OCI-LY3 (cell line): ENCODE measurements around the gene BHMT.

Source experiments
- H2AFZ ChIP-seq: fragments of 200-600, 300-600 bp; shearing (Covaris generic); 2 replicates; pipeline ENCODE4 v1.6.0; 2014; ENCODE audit warnings: antibody characterized with exemption, low read depth, low read length
- H3K27ac ChIP-seq: fragments of 200-600, 300-600 bp; sonication (generic); 2 replicates; pipeline ENCODE4 v1.5.1; 2014; ENCODE audit warnings: mild to moderate bottlenecking, low read length, moderate library complexity, mixed read lengths
- H3K27me3 ChIP-seq: fragments of 200-600, 300-600 bp; sonication (generic); 2 replicates; pipeline ENCODE4 v1.6.1; 2014; ENCODE audit warnings: low read depth, low read length, mixed read lengths
- H3K36me3 ChIP-seq: fragments of 200-600, 300-600 bp; sonication (generic); replicated peaks from 2 replicates; pipeline ENCODE3; 2014; ENCODE audit warnings: low read depth, low read length, mixed read lengths
- H3K4me1 ChIP-seq: fragments of 300-600, 200-600 bp; sonication (generic); 2 replicates; pipeline ENCODE4 v1.6.1; 2014; ENCODE audit warnings: low read length, mixed read lengths
- H3K4me2 ChIP-seq: fragments of 200-600, 300-600 bp; sonication (generic); 2 replicates; pipeline ENCODE4 v1.6.1; 2014; ENCODE audit warnings: low read length, mixed read lengths
- H3K4me3 ChIP-seq: fragments of 300-600, 200-600 bp; sonication (generic); 2 replicates; pipeline ENCODE4 v1.5.1; 2014; ENCODE audit warnings: antibody characterized with exemption, mild to moderate bottlenecking, low read length, moderate library complexity
- H3K79me2 ChIP-seq: fragments of 300-600, 200-600 bp; shearing (Covaris generic); 2 replicates; pipeline ENCODE4 v1.6.1; 2014; ENCODE audit warnings: mild to moderate bottlenecking, low read length, mixed read lengths
- H3K9ac ChIP-seq: fragments of 300-600, 200-600 bp; shearing (Covaris generic); 2 replicates; pipeline ENCODE4 v1.6.0; 2014; ENCODE audit warnings: mild to moderate bottlenecking, low read length, moderate library complexity
- H3K9me3 ChIP-seq: fragments of 200-600, 300-600 bp; shearing (Covaris generic); 2 replicates; pipeline ENCODE4 v1.6.1; 2014; ENCODE audit warnings: low read length, mixed read lengths; ENCODE audit not compliant: insufficient read depth
- H4K20me1 ChIP-seq: fragments of 200-600, 300-600 bp; sonication (generic); 2 replicates; pipeline ENCODE4 v1.6.1; 2016; ENCODE audit warnings: low read length, mixed read lengths; ENCODE audit not compliant: insufficient read depth
- CTCF ChIP-seq: fragments of 200-600, 300-600 bp; sonication (generic); IDR thresholded peaks from 2 replicates; pipeline ENCODE4 v1.5.1; 2014; ENCODE audit warnings: antibody characterized with exemption, low read length, low read depth
- EZH2phosphoT487 ChIP-seq: fragments of 200-600 bp; shearing (Covaris generic); IDR thresholded peaks from 2 replicates; pipeline ENCODE4 v1.6.1; 2018; ENCODE audit warnings: antibody characterized with exemption, mixed run types, low read depth

The BHMT gene

GRCh38 chr5:79130781-79131180 is 19.2 kb downstream of the BHMT start:
- no peak for TF ChIP-seq EZH2phosphoT487
- no peak for TF ChIP-seq CTCF
- Histone ChIP-seq H3K79me2 (no peaks in the 10 kb centered on the region), H3K27me3 (no peaks in the 10 kb centered on the region), H4K20me1 (no peaks in the 10 kb centered on the region), H3K4me2 (no peak overlapping the region), H3K36me3 (no peaks in the 10 kb centered on the region), H3K4me3 (no peak overlapping the region), H3K9ac (no peak overlapping the region), H3K4me1 (peaks cover 10% of the 10 kb centered on the region; the same call in 1 of the 2 replicates), H3K27ac (no peak overlapping the region), H2AFZ (no peak overlapping the region), H3K9me3 (no peaks in the 10 kb centered on the region)

- H3K27me3 ChIP-seq = no peaks in the 10 kb centered on the region
- H3K9ac ChIP-seq = no peak overlapping the region; the same call in 1 of the 2 replicates
- H3K4me3 ChIP-seq = peak overlapping the region; percentile 74
- peak overlapping the region; percentile 81 for H3K4me2 ChIP-seq
- H3K36me3 ChIP-seq = no peaks in the 10 kb centered on the region
- H3K9me3 ChIP-seq = no peaks in the 10 kb centered on the region
- H2AFZ ChIP-seq = peak overlapping the region; percentile 73
- peaks cover 10% of the 10 kb centered on the region; the same call in 1 of the 2 replicates for H3K4me1 ChIP-seq
- no peaks in the 10 kb centered on the region for H3K79me2 ChIP-seq
- H3K27ac ChIP-seq = no peak overlapping the region
- TF ChIP-seq EZH2phosphoT487 = no peak
- peak; percentile 52 for TF ChIP-seq CTCF
- H4K20me1 ChIP-seq = no peaks in the 10 kb centered on the region
Observed at GRCh38 chr5:79133121-79133656, 21.6 kb downstream of the BHMT start.

GRCh38 chr5:79133657-79134451 is 22.2 kb downstream of the BHMT start:
- TF ChIP-seq CTCF (peak; percentile 67), EZH2phosphoT487 (no peak)
- H3K79me2 ChIP-seq = no peaks in the 10 kb centered on the region
- no peak overlapping the region for H3K27ac ChIP-seq
- peak overlapping the region; percentile 81 for H3K4me2 ChIP-seq
- H4K20me1 ChIP-seq = no peaks in the 10 kb centered on the region
- H3K4me1 ChIP-seq = peaks cover 10% of the 10 kb centered on the region; the same call in 1 of the 2 replicates
- peak overlapping the region; percentile 84 for H2AFZ ChIP-seq
- no peaks in the 10 kb centered on the region for H3K36me3 ChIP-seq
- peak overlapping the region; percentile 43 for H3K9ac ChIP-seq
- peak overlapping the region; percentile 74 for H3K4me3 ChIP-seq
- no peaks in the 10 kb centered on the region for H3K27me3 ChIP-seq
- no peaks in the 10 kb centered on the region for H3K9me3 ChIP-seq

GRCh38 chr5:79135790-79136553 is 24.4 kb downstream of the BHMT start:
- Histone ChIP-seq H3K79me2 (no peaks in the 10 kb centered on the region), H3K36me3 (no peaks in the 10 kb centered on the region), H3K4me2 (no peak overlapping the region), H3K9me3 (no peaks in the 10 kb centered on the region), H3K9ac (no peak overlapping the region), H3K27ac (no peak overlapping the region), H4K20me1 (no peaks in the 10 kb centered on the region), H3K4me1 (peaks cover 10% of the 10 kb centered on the region; the same call in 1 of the 2 replicates), H3K27me3 (no peaks in the 10 kb centered on the region), H3K4me3 (no peak overlapping the region), H2AFZ (no peak overlapping the region)
- TF ChIP-seq EZH2phosphoT487 = no peak
- TF ChIP-seq CTCF = no peak
